C4-2B (cell line): Measurements from ENCODE around the gene UBAP1.
"Not testable (repeated sequence)": the region's sequence is repeated elsewhere in the genome, so short reads cannot be mapped to it uniquely, and the experiment has no call there.

Source experiments
- H3K27ac ChIP-seq: fragments of 450-650 bp; 2 replicates; pipeline ENCODE4 v1.5.1; 2017
- CTCF ChIP-seq: fragments of 450-650 bp; conservative IDR thresholded peaks from 2 replicates; pipeline ENCODE4 v1.5.1; 2017; ENCODE audit warnings: mild to moderate bottlenecking
- ZFX ChIP-seq: fragments of 450-650 bp; IDR thresholded peaks from 2 replicates; pipeline ENCODE4 v1.6.1; 2017

Gene UBAP1

GRCh38 chr9:34256104-34256503 is 77.3 kb downstream of the UBAP1 start:
- no peak overlapping the region for H3K27ac ChIP-seq
- TF ChIP-seq CTCF = no peak; the same call in none of the 2 replicates
- TF ChIP-seq ZFX = no peak

GRCh38 chr9:34256987-34257585 is 78.2 kb downstream of the UBAP1 start:
- no peak overlapping the region for H3K27ac ChIP-seq
- TF ChIP-seq ZFX = no peak
- TF ChIP-seq CTCF = no peak

- no peak for TF ChIP-seq ZFX
- TF ChIP-seq CTCF = no peak
- H3K27ac ChIP-seq = no peak overlapping the region
These were observed 80.5 kb downstream of the UBAP1 start for GRCh38 chr9:34259315-34259714.

- H3K27ac ChIP-seq = no peak overlapping the region
These were observed 84.1 kb downstream of the UBAP1 start for GRCh38 chr9:34262971-34263370.

GRCh38 chr9:34267660-34268059 is 88.8 kb downstream of the UBAP1 start:
- no peak for TF ChIP-seq CTCF
- no peak for TF ChIP-seq ZFX
- H3K27ac ChIP-seq = no peak overlapping the region

More at GRCh38 chr9:34262971-34263370, 84.1 kb downstream of the UBAP1 start:
- TF ChIP-seq CTCF = no peak
- no peak for TF ChIP-seq ZFX

GRCh38 chr9:34271265-34272006 is 92.6 kb downstream of the UBAP1 start:
- TF ChIP-seq CTCF = no peak
- no peak for TF ChIP-seq ZFX
- no peak overlapping the region for H3K27ac ChIP-seq

GRCh38 chr9:34272101-34272541 is 93.3 kb downstream of the UBAP1 start:
- TF ChIP-seq CTCF (no peak), ZFX (no peak)
- no peak overlapping the region for H3K27ac ChIP-seq

GRCh38 chr9:34273588-34273987 is 94.7 kb downstream of the UBAP1 start:
- not testable (repeated sequence) for H3K27ac ChIP-seq
